HepG2 (cell line): ENCODE results near the gene ZNF84. TPM values are rescaled to one million over a fixed set of nuclear protein-coding genes. Genes with fewer than 3 reads are reported as not detected.

Source experiments
- CBX1 ChIP-seq: IDR thresholded peaks from one replicate; pipeline ENCODE4 v1.6.1; 2016; ENCODE audit warnings: antibody characterized with exemption, low read depth
- CENPX ChIP-seq: sonication (generic); formaldehyde crosslinking; IDR thresholded peaks from 2 replicates; pipeline ENCODE4 v1.9.0; 2021; ENCODE audit warnings: mild to moderate bottlenecking, missing genetic modification reagents, moderate library complexity
- DPF2 ChIP-seq: sonication (generic); formaldehyde crosslinking; IDR thresholded peaks from 2 replicates; pipeline ENCODE4 v1.4.0; 2020; ENCODE audit warnings: mild to moderate bottlenecking, low read depth, missing genetic modification reagents, borderline replicate concordance
- GTF3A ChIP-seq: sonication (generic); formaldehyde crosslinking; conservative IDR thresholded peaks from 2 replicates; pipeline ENCODE4 v1.4.0; 2020; ENCODE audit warnings: mild to moderate bottlenecking, missing genetic modification reagents
- MAZ ChIP-seq, 2 experiments: sonication (generic) in 1 of 2; formaldehyde crosslinking in 1 of 2; IDR thresholded peaks; 2 replicates each; pipeline versions ENCODE4 v1.5.0 to v1.6.1; 2012 to 2020; ENCODE audit warnings: low read depth in 2 of 2, mild to moderate bottlenecking in 2 of 2, borderline replicate concordance in 1 of 2, improper control_type of control experiment in 1 of 2, low read length in 1 of 2, missing genetic modification reagents in 1 of 2, moderate library complexity in 1 of 2
- MTA3 ChIP-seq: sonication (generic); formaldehyde crosslinking; IDR thresholded peaks from 2 replicates; pipeline ENCODE4 v1.4.0; 2020; ENCODE audit warnings: missing genetic modification reagents
- PAXIP1 ChIP-seq: sonication (generic); formaldehyde crosslinking; conservative IDR thresholded peaks from 2 replicates; pipeline ENCODE4 v1.4.0; 2020; ENCODE audit warnings: mild to moderate bottlenecking, missing genetic modification reagents, moderate library complexity
- PRPF4 ChIP-seq: fragments of 200-400 bp; formaldehyde crosslinking; IDR thresholded peaks from 2 replicates; pipeline ENCODE4 v1.6.1; 2016; ENCODE audit warnings: low read length, low read depth; ENCODE audit not compliant: poor library complexity, severe bottlenecking
- SNAPC2 ChIP-seq: sonication (generic); formaldehyde crosslinking; IDR thresholded peaks from 2 replicates; pipeline ENCODE4 v1.8.1; 2022; ENCODE audit warnings: mild to moderate bottlenecking, missing genetic modification reagents
- ZBTB44 ChIP-seq: sonication (generic); formaldehyde crosslinking; IDR thresholded peaks from 2 replicates; pipeline ENCODE4 v1.4.0; 2020; ENCODE audit warnings: missing genetic modification reagents
- ZNF274 ChIP-seq: sonication (generic); formaldehyde crosslinking; IDR thresholded peaks from 2 replicates; pipeline ENCODE4 v1.5.1; 2020; ENCODE audit warnings: mild to moderate bottlenecking, missing genetic modification reagents
- ZNF512 ChIP-seq: sonication (generic); formaldehyde crosslinking; IDR thresholded peaks from 2 replicates; pipeline ENCODE4 v1.4.0; 2020; ENCODE audit warnings: mild to moderate bottlenecking, missing genetic modification reagents
- ZNF513 ChIP-seq: sonication (generic); formaldehyde crosslinking; conservative IDR thresholded peaks from 2 replicates; pipeline ENCODE4 v1.5.0; 2020; ENCODE audit warnings: missing genetic modification reagents
- ZNF619 ChIP-seq: sonication (generic); formaldehyde crosslinking; IDR thresholded peaks from 2 replicates; pipeline ENCODE4 v1.4.0; 2020; ENCODE audit warnings: mild to moderate bottlenecking, missing genetic modification reagents
- ZSCAN31 ChIP-seq: sonication (generic); formaldehyde crosslinking; IDR thresholded peaks from 2 replicates; pipeline ENCODE4 v1.5.0; 2020; ENCODE audit warnings: low read depth, mild to moderate bottlenecking, missing genetic modification reagents
- polyA plus RNA-seq, 8 experiments: library from polyadenylated mRNA; depleted of rRNA in 3 of 8; stranded (reverse) in 7 of 8; unstranded in 1 of 8; fragments of >200 nt; fragmentation: Illumina TruSeq in 4 of 8; extraction: Trizol in 4 of 8; gene quantifications; 2 replicates each; pipeline versions ENCODE4 v1.2.1 to v1.2.3, GENCODE V29; 2011 to 2016; ENCODE audit warnings: low read depth in 4 of 8, missing spikeins in 1 of 8, mixed read lengths in 1 of 8; ENCODE audit not compliant: insufficient read depth in 1 of 8
- total RNA-seq, 5 experiments: library from RNA; depleted of rRNA; stranded (reverse); fragments of >200 nt; fragmentation: Illumina TruSeq; extraction: Trizol; gene quantifications; 2 replicates each; pipeline ENCODE4 v1.2.3, GENCODE V29; 2016; ENCODE audit warnings: low read depth in 1 of 5
- TF ChIP-seq, protein P1 (sequence below): sonication (generic); formaldehyde crosslinking; IDR thresholded peaks from 2 replicates; pipeline ENCODE4 v1.8.1; 2023; ENCODE audit warnings: mild to moderate bottlenecking, missing genetic modification reagents

ZNF84 gene
- total and polyA plus RNA-seq, 2 of the 13 experiments (the other 11 are each of a cell fraction or from before 2014, with no cell fraction given): 15.5 to 21.8 TPM

DNA sequence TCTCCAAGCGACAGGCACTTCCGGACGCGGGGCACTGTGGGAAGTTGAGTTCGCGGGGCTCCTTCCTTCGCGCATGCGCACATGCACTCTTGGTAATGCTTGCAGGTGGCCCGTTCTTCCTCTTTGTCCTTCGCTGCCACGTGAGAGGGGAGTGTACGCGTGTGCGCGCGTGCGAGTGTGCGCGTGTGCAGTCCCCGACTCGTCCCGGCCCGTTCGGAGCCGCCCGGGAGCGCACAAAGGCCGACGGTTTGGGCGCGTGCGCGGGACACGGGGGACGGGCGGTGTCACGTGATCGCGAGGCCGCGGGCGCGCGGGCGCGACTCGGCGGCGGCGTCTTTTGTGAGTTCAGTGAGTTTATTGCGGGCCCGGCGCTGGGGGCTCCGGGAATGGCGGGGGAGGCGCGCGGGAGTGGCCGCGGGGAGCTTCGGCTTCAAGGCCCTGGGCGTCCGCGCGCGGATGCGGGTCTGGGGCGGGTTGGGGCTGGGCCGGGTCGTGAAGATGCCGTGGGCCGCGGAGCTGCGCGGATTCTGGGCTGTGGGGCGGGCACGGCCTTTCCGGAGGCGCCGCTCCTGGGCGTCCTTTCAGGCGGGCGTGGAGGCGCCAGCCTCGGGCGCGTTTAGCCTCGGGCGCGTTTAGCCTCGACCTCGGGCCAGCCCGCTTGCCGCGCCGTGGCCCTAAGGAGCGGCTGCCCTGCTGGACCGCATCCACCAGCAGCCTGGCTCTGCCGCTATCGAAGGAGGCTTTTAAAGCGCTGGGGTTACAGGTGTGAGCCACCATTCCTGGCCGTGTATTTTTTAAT is at the start of gene ZNF84 (continued):
- TF ChIP-seq ZNF513 (CRISPR knock-in tag): no peak
- TF ChIP-seq ZNF619 (CRISPR knock-in tag): no peak
- TF ChIP-seq CENPX (CRISPR knock-in tag): no peak
- no peak for TF ChIP-seq ZNF512 (CRISPR knock-in tag)
- no peak for TF ChIP-seq PRPF4
- TF ChIP-seq, protein P1, sequence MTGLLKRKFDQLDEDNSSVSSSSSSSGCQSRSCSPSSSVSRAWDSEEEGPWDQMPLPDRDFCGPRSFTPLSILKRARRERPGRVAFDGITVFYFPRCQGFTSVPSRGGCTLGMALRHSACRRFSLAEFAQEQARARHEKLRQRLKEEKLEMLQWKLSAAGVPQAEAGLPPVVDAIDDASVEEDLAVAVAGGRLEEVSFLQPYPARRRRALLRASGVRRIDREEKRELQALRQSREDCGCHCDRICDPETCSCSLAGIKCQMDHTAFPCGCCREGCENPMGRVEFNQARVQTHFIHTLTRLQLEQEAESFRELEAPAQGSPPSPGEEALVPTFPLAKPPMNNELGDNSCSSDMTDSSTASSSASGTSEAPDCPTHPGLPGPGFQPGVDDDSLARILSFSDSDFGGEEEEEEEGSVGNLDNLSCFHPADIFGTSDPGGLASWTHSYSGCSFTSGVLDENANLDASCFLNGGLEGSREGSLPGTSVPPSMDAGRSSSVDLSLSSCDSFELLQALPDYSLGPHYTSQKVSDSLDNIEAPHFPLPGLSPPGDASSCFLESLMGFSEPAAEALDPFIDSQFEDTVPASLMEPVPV: peak; percentile 82; the same call in 1 of the 2 replicates
- no peak for TF ChIP-seq MTA3 (CRISPR knock-in tag)
- peak; percentile 49 for TF ChIP-seq PAXIP1 (CRISPR knock-in tag)
- TF ChIP-seq DPF2 (CRISPR knock-in tag): no peak
- peak; percentile 98 for TF ChIP-seq ZNF274
- TF ChIP-seq CBX1: no peak
- no peak for TF ChIP-seq GTF3A (CRISPR knock-in tag)
- no peak for TF ChIP-seq SNAPC2
- peak; percentile 74 for TF ChIP-seq ZSCAN31 (CRISPR knock-in tag)
- TF ChIP-seq MAZ (IDR thresholded peaks at IDR 0.05; ENCODE audit: borderline replicate concordance, low read depth, low read length): no peak
- TF ChIP-seq MAZ (CRISPR knock-in tag; IDR thresholded peaks at IDR 0.05; ENCODE audit: low read depth): peak; percentile 84
- no peak for TF ChIP-seq ZBTB44
